ENCODE measurements around the gene PROSER3. TPM values are rescaled to one million over a fixed set of nuclear protein-coding genes. Genes with fewer than 3 reads are reported as not detected.

Gene PROSER3
- total and polyA plus RNA-seq, 2 donors (not counting 3 experiments of a cell fraction or from before 2014, with no cell fraction given): 18.3 to 28.3 TPM

- TF ChIP-seq MYC (IDR thresholded peaks at IDR 0.05; ENCODE audit: low read depth, low read length): no peak
- no peak for TF ChIP-seq EZH2 (IDR thresholded peaks at IDR 0.05; ENCODE audit: borderline replicate concordance, low read depth, low read length, severe bottlenecking)
- TF ChIP-seq, protein P1, sequence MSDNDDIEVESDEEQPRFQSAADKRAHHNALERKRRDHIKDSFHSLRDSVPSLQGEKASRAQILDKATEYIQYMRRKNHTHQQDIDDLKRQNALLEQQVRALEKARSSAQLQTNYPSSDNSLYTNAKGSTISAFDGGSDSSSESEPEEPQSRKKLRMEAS (IDR thresholded peaks at IDR 0.05; ENCODE audit: insufficient read depth, insufficient read length): no peak
- no peak for TF ChIP-seq GATA2 (IDR thresholded peaks at IDR 0.05; ENCODE audit: insufficient read depth, insufficient read length, low read depth, low read length)
- no peak for TF ChIP-seq POLR2A (IDR thresholded peaks at IDR 0.05; ENCODE audit: low read depth, low read length)
- TF ChIP-seq CTCF (IDR thresholded peaks at IDR 0.05; ENCODE audit: extremely low read depth in 1 of 2, insufficient read depth in 1 of 2, low read depth in 1 of 2, low read length in 2 of 2): no peak
- TF ChIP-seq JUN (IDR thresholded peaks at IDR 0.05; ENCODE audit: borderline replicate concordance, insufficient read depth, insufficient read length, low read depth): no peak
- TF ChIP-seq POLR2AphosphoS5 (IDR thresholded peaks at IDR 0.05; ENCODE audit: insufficient read depth, low read depth, low read length): no peak
- TF ChIP-seq FOS (IDR thresholded peaks at IDR 0.05; ENCODE audit: borderline replicate concordance, insufficient read depth, low read length): no peak
- H4K20me1 ChIP-seq (replicated peaks; ENCODE audit: control insufficient read depth, extremely low read depth, insufficient read depth, low read length): no peaks in the 10 kb centered on the region
- H3K9me1 ChIP-seq (replicated peaks; ENCODE audit: control insufficient read depth, extremely low read depth, insufficient read depth, low read length): no peaks in the 10 kb centered on the region
- FAIRE-seq: no peak
- H3K79me2 ChIP-seq (ENCODE audit: control insufficient read depth, insufficient read depth, low read length): no peaks in the 10 kb centered on the region
- POLR2A ChIA-PET: no interaction called here
- no peaks in the 10 kb centered on the region for H3K27me3 ChIP-seq (ENCODE audit: control insufficient read depth in 2 of 2, insufficient read depth in 2 of 2, low read length in 2 of 2)
- no peak overlapping the region for H3K27ac ChIP-seq (ENCODE audit: insufficient read depth, low read depth, low read length)
- peaks cover 20 to 76% of the 10 kb centered on the region in 2 experiments for H3K36me3 ChIP-seq (ENCODE audit: control insufficient read depth in 2 of 2, extremely low read depth in 1 of 2, insufficient read depth in 2 of 2, low read length in 2 of 2)
- no peak overlapping the region for H3K9ac ChIP-seq (replicated peaks; ENCODE audit: extremely low read depth, insufficient read depth, low read length)
- no peak overlapping the region for H3K4me2 ChIP-seq (ENCODE audit: insufficient read depth, low read length)
- no peaks in the 10 kb centered on the region for H3K4me1 ChIP-seq (ENCODE audit: control insufficient read depth, extremely low read depth, insufficient read depth, low read length)
- CTCF ChIA-PET: no interaction called here
- H2AFZ ChIP-seq (ENCODE audit: low read depth, low read length): no peak overlapping the region
- H3K9me3 ChIP-seq (replicated peaks; ENCODE audit: control insufficient read depth, insufficient read depth, low read length): no peaks in the 10 kb centered on the region
- TSS peak; percentile 4 for BruUV-seq (replicated peaks)
- intact Hi-C loops (cut with micrococcal nuclease) (no loop called here), dilution Hi-C loops (cut with MboI; ENCODE audit: extremely low pct_ligation_motif_present, low sequenced_read_pairs) (no loop called here)
- H3K4me3 ChIP-seq (replicated peaks in 1 of 3; ENCODE audit: insufficient read depth in 1 of 3, low read depth in 1 of 3, low read length in 3 of 3): no peak overlapping the region
- no peak for DNase-seq (ENCODE audit: low read depth, low spot score)
Observed at GRCh38 chr19:35730326-35730725, 27.6 kb upstream of the PROSER3 start.
